Measurements from ENCODE around the gene TRMT2A.

The TRMT2A gene

DNA sequence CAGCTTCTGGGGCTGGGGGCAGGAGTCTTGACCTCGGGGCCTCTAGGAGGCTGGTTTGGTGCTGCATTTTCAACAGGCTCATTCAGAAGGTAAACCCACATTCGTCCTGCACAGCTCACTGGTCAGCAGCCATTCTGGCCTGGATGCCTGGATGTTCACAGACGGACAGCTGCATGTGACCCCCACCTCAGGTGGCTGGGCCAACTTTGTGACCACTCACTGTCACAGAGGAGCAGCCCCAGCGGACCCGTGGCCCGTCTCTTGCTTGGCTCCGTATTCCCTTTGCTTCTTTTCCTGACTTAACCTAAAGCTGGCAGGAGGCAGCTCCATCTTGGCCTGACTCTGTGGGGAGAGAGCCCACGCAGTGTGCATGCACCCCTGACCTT lies 28.8 kb downstream of the TRMT2A start:
- TF ChIP-seq REST (IDR thresholded peaks at IDR 0.05; ENCODE audit: insufficient read depth in 1 of 2, low read depth in 2 of 2, low read length in 2 of 2) (no peak), POLR2AphosphoS5 (IDR thresholded peaks at IDR 0.05; ENCODE audit: low read depth, low read length) (no peak), FOXP2 (optimal IDR thresholded peaks at IDR 0.05; ENCODE audit: borderline replicate concordance, extremely low read depth, extremely low read length, insufficient read depth) (no peak), SIN3A (IDR thresholded peaks at IDR 0.05; ENCODE audit: borderline replicate concordance, insufficient read depth, low read length) (no peak), TAF1 (IDR thresholded peaks at IDR 0.05; ENCODE audit: borderline replicate concordance, insufficient read depth, low read length) (no peak)

- no peak for TF ChIP-seq TAF1 (IDR thresholded peaks at IDR 0.05; ENCODE audit: borderline replicate concordance, insufficient read depth, low read length)
- TF ChIP-seq REST (IDR thresholded peaks at IDR 0.05; ENCODE audit: insufficient read depth in 1 of 2, low read depth in 2 of 2, low read length in 2 of 2) = no peak
- TF ChIP-seq POLR2AphosphoS5 (IDR thresholded peaks at IDR 0.05; ENCODE audit: low read depth, low read length) = no peak
- TF ChIP-seq SIN3A (IDR thresholded peaks at IDR 0.05; ENCODE audit: borderline replicate concordance, insufficient read depth, low read length) = no peak
- no peak for TF ChIP-seq FOXP2 (optimal IDR thresholded peaks at IDR 0.05; ENCODE audit: borderline replicate concordance, extremely low read depth, extremely low read length, insufficient read depth)
Measured at GRCh38 chr22:20087319-20088262, 29.4 kb downstream of the TRMT2A start.

DNA sequence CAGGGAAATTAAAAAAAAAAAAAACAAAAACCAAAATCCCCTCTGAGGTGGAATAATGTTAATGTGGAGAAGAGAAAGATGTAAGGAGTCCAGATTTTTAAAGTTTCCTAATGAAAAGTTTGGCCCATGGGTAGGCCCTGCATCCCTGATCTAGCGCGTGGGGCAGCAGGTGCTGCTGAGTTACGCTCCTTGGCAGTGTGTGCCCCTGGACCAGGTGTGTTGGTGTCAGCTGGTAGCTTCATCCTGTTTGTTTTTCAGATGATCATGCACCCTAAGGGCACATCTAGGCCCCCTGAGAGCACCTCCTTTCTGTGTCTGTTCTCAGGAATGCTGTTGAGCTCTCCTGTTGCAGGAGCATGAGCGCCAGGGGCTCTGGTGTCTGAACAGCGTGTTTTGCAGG lies 30.3 kb downstream of the TRMT2A start:
- no peak for TF ChIP-seq SIN3A (IDR thresholded peaks at IDR 0.05; ENCODE audit: borderline replicate concordance, insufficient read depth, low read length)
- no peak for TF ChIP-seq POLR2AphosphoS5 (IDR thresholded peaks at IDR 0.05; ENCODE audit: low read depth, low read length)
- no peak for TF ChIP-seq FOXP2 (optimal IDR thresholded peaks at IDR 0.05; ENCODE audit: borderline replicate concordance, extremely low read depth, extremely low read length, insufficient read depth)
- TF ChIP-seq TAF1 (IDR thresholded peaks at IDR 0.05; ENCODE audit: borderline replicate concordance, insufficient read depth, low read length) = no peak
- TF ChIP-seq REST (IDR thresholded peaks at IDR 0.05; ENCODE audit: insufficient read depth in 1 of 2, low read depth in 2 of 2, low read length in 2 of 2) = no peak

DNA sequence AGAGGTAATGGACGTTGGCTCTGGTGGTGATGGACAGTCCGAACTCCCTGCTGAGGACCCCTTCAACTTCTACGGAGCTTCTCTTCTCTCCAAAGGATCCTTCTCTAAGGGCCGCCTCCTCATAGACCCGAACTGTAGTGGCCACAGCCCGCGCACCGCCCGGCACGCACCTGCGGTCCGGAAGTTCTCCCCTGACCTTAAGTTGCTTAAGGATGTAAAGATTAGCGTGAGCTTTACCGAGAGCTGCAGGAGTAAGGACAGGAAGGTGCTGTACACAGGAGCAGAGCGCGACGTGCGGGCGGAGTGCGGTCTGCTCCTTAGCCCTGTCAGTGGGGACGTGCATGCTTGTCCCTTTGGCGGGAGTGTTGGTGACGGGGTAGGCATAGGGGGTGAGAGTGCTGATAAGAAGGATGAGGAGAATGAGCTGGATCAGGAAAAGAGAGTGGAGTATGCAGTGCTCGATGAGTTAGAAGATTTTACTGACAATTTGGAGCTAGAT lies 30.9 kb downstream of the TRMT2A start:
- TF ChIP-seq FOXP2 (optimal IDR thresholded peaks at IDR 0.05; ENCODE audit: borderline replicate concordance, extremely low read depth, extremely low read length, insufficient read depth) = no peak
- TF ChIP-seq REST (IDR thresholded peaks at IDR 0.05; ENCODE audit: insufficient read depth in 1 of 2, low read depth in 2 of 2, low read length in 2 of 2) = no peak
- TF ChIP-seq TAF1 (IDR thresholded peaks at IDR 0.05; ENCODE audit: borderline replicate concordance, insufficient read depth, low read length) = no peak
- TF ChIP-seq POLR2AphosphoS5 (IDR thresholded peaks at IDR 0.05; ENCODE audit: low read depth, low read length) = no peak
- TF ChIP-seq SIN3A (IDR thresholded peaks at IDR 0.05; ENCODE audit: borderline replicate concordance, insufficient read depth, low read length) = no peak
